Osteoblast (primary cell): ENCODE measurements around the gene CYB5A. TPM values are rescaled to one million over a fixed set of nuclear protein-coding genes. Genes with fewer than 3 reads are reported as not detected.
A peak's percentile ranks its signal among the peaks of the same experiment; 100 is the strongest.
"Not testable (repeated sequence)": the region's sequence is repeated elsewhere in the genome, so short reads cannot be mapped to it uniquely, and the experiment has no call there.

Experiments
- DNase-seq: peaks from one replicate; pipeline ENCODE4 v3.0.0; 2011; ENCODE audit warnings: low spot score, mixed read lengths; ENCODE audit not compliant: insufficient read length; ENCODE audit errors: missing footprints
- H2AFZ ChIP-seq: 2 replicates; pipeline ENCODE4 v1.6.0; 2011; ENCODE audit warnings: mild to moderate bottlenecking, low read length
- H3K27ac ChIP-seq: 2 replicates; pipeline ENCODE4 v1.5.1; 2011; ENCODE audit warnings: mild to moderate bottlenecking, low read depth, low read length, moderate library complexity
- H3K27me3 ChIP-seq: 2 replicates; pipeline ENCODE4 v1.6.0; 2012; ENCODE audit warnings: mild to moderate bottlenecking, control low read depth, inconsistent platforms, low read length, moderate library complexity; ENCODE audit not compliant: insufficient read depth
- H3K36me3 ChIP-seq: 2 replicates; pipeline ENCODE4 v1.5.1; 2011; ENCODE audit warnings: mild to moderate bottlenecking, low read length, control low read depth, moderate library complexity; ENCODE audit not compliant: insufficient read depth
- H3K4me1 ChIP-seq: 2 replicates; pipeline ENCODE4 v1.5.1; 2011; ENCODE audit warnings: mild to moderate bottlenecking, low read length, control low read depth, moderate library complexity; ENCODE audit not compliant: insufficient read depth
- H3K4me2 ChIP-seq: 2 replicates; pipeline ENCODE4 v1.6.0; 2011; ENCODE audit warnings: mild to moderate bottlenecking, low read length; ENCODE audit not compliant: insufficient read depth
- H3K4me3 ChIP-seq: fragments of 200-600 bp; sonication (generic); 3 replicates; pipeline ENCODE4 v1.5.1; 2012; ENCODE audit warnings: mild to moderate bottlenecking, low read length, inconsistent platforms; ENCODE audit not compliant: insufficient read depth
- H3K79me2 ChIP-seq: 2 replicates; pipeline ENCODE4 v1.6.0; 2012; ENCODE audit warnings: mild to moderate bottlenecking, low read length, control low read depth, inconsistent platforms; ENCODE audit not compliant: insufficient read depth
- H3K9me3 ChIP-seq: 2 replicates; pipeline ENCODE4 v1.5.1; 2011; ENCODE audit warnings: low read depth, low read length, control low read depth
- H4K20me1 ChIP-seq: 2 replicates; pipeline ENCODE4 v1.6.0; 2012; ENCODE audit warnings: mild to moderate bottlenecking, low read length, control low read depth; ENCODE audit not compliant: insufficient read depth
- CTCF ChIP-seq: IDR thresholded peaks from 2 replicates; pipeline ENCODE4 v1.5.1; 2011; ENCODE audit warnings: mild to moderate bottlenecking, low read depth, low read length, moderate library complexity; ENCODE audit errors: extremely low read depth
- total RNA-seq: library from RNA; depleted of rRNA; stranded (reverse); fragments of >200 nt; gene quantifications from 2 replicates; pipeline ENCODE4 v1.2.3, GENCODE V29; 2012

The CYB5A gene
- total RNA-seq, 1 donor = 55.4 TPM

- Histone ChIP-seq H4K20me1 (no peaks in the 10 kb centered on the region), H3K4me3 (no peak overlapping the region), H3K79me2 (no peaks in the 10 kb centered on the region), H2AFZ (no peak overlapping the region), H3K36me3 (no peaks in the 10 kb centered on the region), H3K27ac (no peak overlapping the region), H3K9me3 (no peaks in the 10 kb centered on the region), H3K4me2 (no peak overlapping the region), H3K4me1 (peaks cover 18% of the 10 kb centered on the region), H3K27me3 (no peaks in the 10 kb centered on the region)
- TF ChIP-seq CTCF = no peak
- DNase-seq = no peak
These were observed 2.8 kb upstream of the CYB5A start for GRCh38 chr18:74294526-74294925.

- not testable (repeated sequence) for H4K20me1 ChIP-seq, H3K27me3 ChIP-seq, DNase-seq, H3K4me3 ChIP-seq, H3K9me3 ChIP-seq, H3K79me2 ChIP-seq, H3K36me3 ChIP-seq, H2AFZ ChIP-seq, H3K4me2 ChIP-seq, H3K27ac ChIP-seq
- H3K4me1 ChIP-seq = peaks cover 22% of the 10 kb centered on the region
These were observed 1.2 kb upstream of the CYB5A start for GRCh38 chr18:74292982-74293381.

- peak overlapping the region; percentile 96 for H3K4me3 ChIP-seq
- no peaks in the 10 kb centered on the region for H3K36me3 ChIP-seq
- no peaks in the 10 kb centered on the region for H3K9me3 ChIP-seq
- peak overlapping the region; percentile 8 for H3K27ac ChIP-seq
- peak overlapping the region; percentile 97 for H3K4me2 ChIP-seq
- no peak for TF ChIP-seq CTCF
- no peaks in the 10 kb centered on the region for H3K27me3 ChIP-seq
- peak overlapping the region; percentile 86 for H2AFZ ChIP-seq
- no peaks in the 10 kb centered on the region for H3K79me2 ChIP-seq
- peaks cover 22% of the 10 kb centered on the region for H3K4me1 ChIP-seq
- H4K20me1 ChIP-seq = no peaks in the 10 kb centered on the region
- DNase-seq = peak; percentile 73
These were observed 737 bp upstream of the CYB5A start for GRCh38 chr18:74292541-74292858.

GRCh38 chr18:74291472-74291770 is 342 bp downstream of the CYB5A start:
- DNase-seq = no peak
- H4K20me1 ChIP-seq = no peaks in the 10 kb centered on the region
- no peak for TF ChIP-seq CTCF
- H2AFZ ChIP-seq = peak overlapping the region; percentile 97
- peak overlapping the region; percentile 97 for H3K4me2 ChIP-seq
- H3K4me3 ChIP-seq = peak overlapping the region; percentile 96
- peaks cover 22% of the 10 kb centered on the region for H3K4me1 ChIP-seq
- no peak overlapping the region for H3K27ac ChIP-seq
- no peaks in the 10 kb centered on the region for H3K27me3 ChIP-seq
- H3K79me2 ChIP-seq = no peaks in the 10 kb centered on the region
- H3K9me3 ChIP-seq = no peaks in the 10 kb centered on the region
- no peaks in the 10 kb centered on the region for H3K36me3 ChIP-seq
